Peyer's patch (tissue), 4 donors: Measurements from ENCODE around the gene TOPAZ1.

Experiments used
- POLR2A ChIP-seq, 2 donors: fragments of 450-650 bp; IDR thresholded peaks; one replicate each; pipeline ENCODE4 v1.5.1; 2017; ENCODE audit warnings: antibody characterized with exemption in 2 of 2, mild to moderate bottlenecking in 2 of 2, moderate library complexity in 2 of 2
- TF ChIP-seq, protein P1 (sequence below), 6 experiments: fragments of 450-650 bp in 4 of 6; fragments of 200-600 bp in 2 of 6; sonication (generic) in 1 of 6; IDR thresholded peaks; one replicate each; pipeline ENCODE4 v1.5.1; 2017 to 2019; ENCODE audit warnings: antibody characterized with exemption in 6 of 6, mild to moderate bottlenecking in 3 of 6, moderate library complexity in 1 of 6

DNA sequence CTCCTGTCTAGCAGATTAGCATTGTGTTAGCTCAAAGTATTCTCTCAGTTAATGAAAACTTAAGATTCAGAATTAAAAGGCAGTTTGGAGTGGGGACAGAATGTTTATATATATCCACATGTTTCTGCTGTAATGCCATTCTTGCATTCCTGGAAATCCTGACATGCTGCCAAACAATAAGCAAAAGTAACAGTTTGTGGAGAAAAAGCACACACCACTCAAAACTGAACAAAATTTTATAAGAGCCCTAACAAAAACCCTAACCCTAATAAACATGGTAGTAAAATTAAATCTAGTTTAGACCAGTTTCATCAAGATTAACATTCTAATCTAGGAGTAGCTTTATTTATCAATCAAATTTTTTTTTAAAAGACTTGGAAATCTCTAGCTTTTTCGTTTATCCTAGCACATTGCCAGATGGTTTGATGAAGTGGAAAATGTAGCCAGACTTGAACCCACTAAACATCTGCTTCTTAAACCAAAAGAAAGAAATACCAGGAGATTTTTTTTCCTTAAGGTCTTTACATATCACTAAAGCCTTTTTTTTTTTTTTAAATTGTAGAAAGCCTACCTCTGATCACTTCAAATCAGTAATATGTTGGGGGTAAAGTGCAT is 100.6 kb downstream of the TOPAZ1 start:
- no peak for TF ChIP-seq POLR2A (IDR thresholded peaks at IDR 0.05)
- TF ChIP-seq, protein P1, sequence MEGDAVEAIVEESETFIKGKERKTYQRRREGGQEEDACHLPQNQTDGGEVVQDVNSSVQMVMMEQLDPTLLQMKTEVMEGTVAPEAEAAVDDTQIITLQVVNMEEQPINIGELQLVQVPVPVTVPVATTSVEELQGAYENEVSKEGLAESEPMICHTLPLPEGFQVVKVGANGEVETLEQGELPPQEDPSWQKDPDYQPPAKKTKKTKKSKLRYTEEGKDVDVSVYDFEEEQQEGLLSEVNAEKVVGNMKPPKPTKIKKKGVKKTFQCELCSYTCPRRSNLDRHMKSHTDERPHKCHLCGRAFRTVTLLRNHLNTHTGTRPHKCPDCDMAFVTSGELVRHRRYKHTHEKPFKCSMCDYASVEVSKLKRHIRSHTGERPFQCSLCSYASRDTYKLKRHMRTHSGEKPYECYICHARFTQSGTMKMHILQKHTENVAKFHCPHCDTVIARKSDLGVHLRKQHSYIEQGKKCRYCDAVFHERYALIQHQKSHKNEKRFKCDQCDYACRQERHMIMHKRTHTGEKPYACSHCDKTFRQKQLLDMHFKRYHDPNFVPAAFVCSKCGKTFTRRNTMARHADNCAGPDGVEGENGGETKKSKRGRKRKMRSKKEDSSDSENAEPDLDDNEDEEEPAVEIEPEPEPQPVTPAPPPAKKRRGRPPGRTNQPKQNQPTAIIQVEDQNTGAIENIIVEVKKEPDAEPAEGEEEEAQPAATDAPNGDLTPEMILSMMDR (IDR thresholded peaks at IDR 0.05): no peak
